ENCODE data around the gene PTPRM.

DNA sequence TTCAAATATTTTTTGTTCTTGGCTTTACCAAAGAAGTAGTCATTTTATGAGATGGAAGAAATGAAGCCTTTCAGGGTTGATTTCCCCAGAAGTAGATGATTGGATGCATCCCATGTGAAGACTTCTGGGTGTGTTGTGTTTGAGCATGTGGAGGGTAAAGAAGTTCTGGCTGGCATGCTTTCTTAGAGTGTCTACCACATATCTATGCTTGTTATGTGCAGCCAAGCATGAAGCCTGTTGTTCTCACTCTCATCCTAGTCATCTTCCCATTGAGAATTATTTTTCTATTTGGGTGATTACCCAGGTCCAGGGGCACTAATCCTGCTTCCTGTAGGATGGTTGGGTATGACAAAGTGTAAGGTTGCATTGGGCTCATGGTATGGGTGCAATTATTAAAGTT, 472.9 kb downstream of the PTPRM start:
- TF ChIP-seq, protein P1, sequence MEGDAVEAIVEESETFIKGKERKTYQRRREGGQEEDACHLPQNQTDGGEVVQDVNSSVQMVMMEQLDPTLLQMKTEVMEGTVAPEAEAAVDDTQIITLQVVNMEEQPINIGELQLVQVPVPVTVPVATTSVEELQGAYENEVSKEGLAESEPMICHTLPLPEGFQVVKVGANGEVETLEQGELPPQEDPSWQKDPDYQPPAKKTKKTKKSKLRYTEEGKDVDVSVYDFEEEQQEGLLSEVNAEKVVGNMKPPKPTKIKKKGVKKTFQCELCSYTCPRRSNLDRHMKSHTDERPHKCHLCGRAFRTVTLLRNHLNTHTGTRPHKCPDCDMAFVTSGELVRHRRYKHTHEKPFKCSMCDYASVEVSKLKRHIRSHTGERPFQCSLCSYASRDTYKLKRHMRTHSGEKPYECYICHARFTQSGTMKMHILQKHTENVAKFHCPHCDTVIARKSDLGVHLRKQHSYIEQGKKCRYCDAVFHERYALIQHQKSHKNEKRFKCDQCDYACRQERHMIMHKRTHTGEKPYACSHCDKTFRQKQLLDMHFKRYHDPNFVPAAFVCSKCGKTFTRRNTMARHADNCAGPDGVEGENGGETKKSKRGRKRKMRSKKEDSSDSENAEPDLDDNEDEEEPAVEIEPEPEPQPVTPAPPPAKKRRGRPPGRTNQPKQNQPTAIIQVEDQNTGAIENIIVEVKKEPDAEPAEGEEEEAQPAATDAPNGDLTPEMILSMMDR (IDR thresholded peaks at IDR 0.05) = no peak
- TF ChIP-seq POLR2A (IDR thresholded peaks at IDR 0.05) = no peak
